Measurements from ENCODE around the gene PCSK5.

PCSK5 gene

GRCh38 chr9:76023715-76024195 lies 133.3 kb downstream of the PCSK5 start:
- H3K4me3 ChIP-seq (ENCODE audit: low read depth, low read length) = no peak overlapping the region
- TF ChIP-seq CTCF (IDR thresholded peaks at IDR 0.05; ENCODE audit: low read depth, low read length, missing control alignments) = no peak
- DNase-seq (ENCODE audit: low read depth) = no peak

GRCh38 chr9:76025286-76025685 lies 134.8 kb downstream of the PCSK5 start:
- TF ChIP-seq CTCF (IDR thresholded peaks at IDR 0.05; ENCODE audit: low read depth, low read length, missing control alignments) = no peak
- no peak overlapping the region for H3K4me3 ChIP-seq (ENCODE audit: low read depth, low read length)
- no peak for DNase-seq (ENCODE audit: low read depth)

- no peak for DNase-seq (ENCODE audit: low read depth)
- H3K4me3 ChIP-seq (ENCODE audit: low read depth, low read length) = no peak overlapping the region
- TF ChIP-seq CTCF (IDR thresholded peaks at IDR 0.05; ENCODE audit: low read depth, low read length, missing control alignments) = no peak
Observed at GRCh38 chr9:76026796-76027195, 136.3 kb downstream of the PCSK5 start.

- no peak for TF ChIP-seq CTCF (IDR thresholded peaks at IDR 0.05; ENCODE audit: low read depth, low read length, missing control alignments)
- no peak for DNase-seq (ENCODE audit: low read depth)
- no peak overlapping the region for H3K4me3 ChIP-seq (ENCODE audit: low read depth, low read length)
Observed at GRCh38 chr9:76027416-76027815, 136.9 kb downstream of the PCSK5 start.

GRCh38 chr9:76027861-76028260 lies 137.4 kb downstream of the PCSK5 start:
- no peak overlapping the region for H3K4me3 ChIP-seq (ENCODE audit: low read depth, low read length)
- DNase-seq (ENCODE audit: low read depth) = no peak
- TF ChIP-seq CTCF (IDR thresholded peaks at IDR 0.05; ENCODE audit: low read depth, low read length, missing control alignments) = no peak

GRCh38 chr9:76032038-76032796 lies 141.7 kb downstream of the PCSK5 start:
- TF ChIP-seq CTCF (IDR thresholded peaks at IDR 0.05; ENCODE audit: low read depth, low read length, missing control alignments) = no peak
- DNase-seq (ENCODE audit: low read depth) = no peak
- no peak overlapping the region for H3K4me3 ChIP-seq (ENCODE audit: low read depth, low read length)
